ENCODE results near the gene TMEM150B. TPM values are rescaled to one million over a fixed set of nuclear protein-coding genes. Genes with fewer than 3 reads are reported as not detected.

TMEM150B gene
- polyA plus RNA-seq, 4 donors, result 33.2 to 125 (median 79.2) TPM

DNA sequence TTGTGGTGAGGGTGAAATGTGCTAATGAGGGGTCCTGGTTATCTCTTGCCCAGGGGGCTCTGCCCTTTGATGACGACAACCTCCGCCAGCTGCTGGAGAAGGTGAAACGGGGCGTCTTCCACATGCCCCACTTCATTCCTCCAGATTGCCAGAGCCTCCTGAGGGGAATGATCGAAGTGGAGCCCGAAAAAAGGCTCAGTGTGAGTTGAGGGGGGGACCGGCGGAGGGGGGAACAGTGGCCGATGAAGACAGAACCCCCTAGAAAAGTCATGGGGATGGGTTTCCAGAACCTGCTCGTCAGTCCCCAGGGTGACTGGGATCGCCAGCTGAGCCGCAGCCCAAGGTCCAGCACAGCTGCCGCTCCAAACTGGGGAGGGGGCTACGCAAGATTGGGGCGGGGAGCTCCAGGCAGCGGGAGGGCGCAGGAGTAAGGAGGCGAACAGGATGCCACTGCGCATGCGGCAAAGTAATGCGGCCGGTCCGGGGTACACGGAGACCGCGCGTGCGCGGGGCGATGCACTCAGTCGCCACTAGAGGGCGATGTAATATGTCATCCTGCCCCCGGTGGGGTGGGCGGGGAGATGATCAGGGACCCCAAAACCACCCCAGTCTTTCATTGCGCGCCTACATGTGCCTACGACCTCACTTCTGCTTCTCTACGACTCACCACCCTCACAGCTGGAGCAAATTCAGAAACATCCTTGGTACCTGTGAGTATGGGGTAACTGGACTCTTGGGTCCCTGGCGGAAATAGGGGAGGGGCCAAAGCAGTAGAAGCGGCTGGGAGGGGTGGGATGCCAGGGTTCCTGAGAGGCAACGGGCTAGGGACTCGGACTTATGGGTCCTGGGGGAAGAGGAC is 23.5 kb downstream of the TMEM150B start:
- peak overlapping the region in 1 of 3 donors; percentile 37 for H3K4me3 ChIP-seq (ENCODE audit: low read depth in 1 of 3, low read length in 3 of 3)
- DNase-seq (peak; percentile 81 to 91), FAIRE-seq (no peak)
- H3K36me3 ChIP-seq (ENCODE audit: control insufficient read depth in 3 of 3, insufficient read depth in 2 of 3, low read depth in 1 of 3, low read length in 3 of 3), result peaks cover 0 to 10% (median 0%) of the 10 kb centered on the region in 3 donors
- no peaks in the 10 kb centered on the region for H3K27me3 ChIP-seq (ENCODE audit: control insufficient read depth in 3 of 3, insufficient read depth in 3 of 3, low read length in 3 of 3)
- H3K4me1 ChIP-seq (ENCODE audit: control insufficient read depth in 3 of 3, insufficient read depth in 2 of 3, low read depth in 1 of 3, low read length in 2 of 3), result peaks cover 0 to 8% (median 2%) of the 10 kb centered on the region in 3 donors
- 11 to 12% (median 11%) methylated on average over 35 to 42 of the region's 42 CpGs for WGBS, 3 donors
- no peak overlapping the region for H3K27ac ChIP-seq (ENCODE audit: low read depth in 1 of 3, low read length in 2 of 3)
- H3K9me3 ChIP-seq (ENCODE audit: control insufficient read depth in 2 of 2, insufficient read depth in 1 of 2, low read depth in 1 of 2, low read length in 1 of 2), result no peaks in the 10 kb centered on the region

DNA sequence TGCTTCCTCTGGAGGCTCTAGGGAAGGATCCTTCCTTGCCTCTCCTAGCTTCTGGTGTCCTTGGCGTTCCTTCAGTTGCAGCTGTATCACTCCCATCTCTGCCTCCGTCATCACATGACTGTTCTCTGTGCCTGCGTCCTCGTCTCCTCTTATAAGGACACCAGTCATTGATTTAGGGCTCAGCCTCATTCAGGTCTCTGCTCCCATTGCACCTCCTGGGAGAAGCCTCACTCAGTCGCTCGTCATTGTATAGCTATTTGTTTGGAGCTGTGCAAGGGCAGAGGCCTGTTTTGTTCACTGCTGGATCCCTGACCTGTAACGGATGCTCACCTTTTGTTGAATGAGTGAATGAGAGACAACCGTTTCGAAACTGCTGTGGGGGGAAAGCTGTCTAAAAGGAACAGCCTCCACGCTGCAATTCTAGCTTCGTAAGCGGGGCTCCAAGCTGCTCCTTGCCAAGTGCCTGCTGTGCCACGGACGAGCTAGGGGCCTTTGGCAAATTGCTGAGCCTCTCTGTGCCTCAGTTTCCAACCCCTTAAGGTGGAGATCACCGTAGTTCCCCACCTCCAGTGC is 24.2 kb downstream of the TMEM150B start:
- WGBS, 3 donors, result 70 to 75% (median 70%) methylated on average over 15 of the region's 15 CpGs
- FAIRE-seq (no peak), DNase-seq (no peak)

DNA sequence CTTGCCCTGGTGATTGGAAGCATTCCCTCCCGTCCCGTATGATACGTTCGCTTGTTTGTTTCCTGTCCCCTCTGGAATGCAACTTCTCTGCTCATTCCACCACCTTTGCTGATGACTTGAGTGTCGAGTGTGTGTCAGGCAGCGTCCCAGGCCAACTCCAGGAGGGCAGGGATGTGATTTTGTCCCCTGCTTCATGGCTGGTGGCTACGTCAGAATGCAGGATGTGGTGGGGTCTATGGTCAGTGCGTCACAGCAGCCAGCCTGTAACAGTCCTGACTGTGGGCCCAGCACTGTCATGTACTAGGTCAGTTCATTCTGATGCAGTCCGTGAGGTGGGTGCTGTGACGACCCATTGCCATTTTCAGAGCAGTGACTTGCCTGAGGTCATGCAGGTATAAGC is 25.1 kb downstream of the TMEM150B start:
- Histone ChIP-seq H3K27me3 (ENCODE audit: control insufficient read depth in 3 of 3, insufficient read depth in 3 of 3, low read length in 3 of 3) (no peaks in the 10 kb centered on the region), H3K36me3 (ENCODE audit: control insufficient read depth in 3 of 3, insufficient read depth in 2 of 3, low read depth in 1 of 3, low read length in 3 of 3) (peaks cover 0 to 5% (median 0%) of the 10 kb centered on the region in 3 donors), H3K4me1 (ENCODE audit: control insufficient read depth in 3 of 3, insufficient read depth in 2 of 3, low read depth in 1 of 3, low read length in 2 of 3) (peaks cover 0 to 8% (median 2%) of the 10 kb centered on the region in 3 donors), H3K9me3 (ENCODE audit: control insufficient read depth in 2 of 2, insufficient read depth in 1 of 2, low read depth in 1 of 2, low read length in 1 of 2) (no peaks in the 10 kb centered on the region), H3K4me3 (ENCODE audit: low read depth in 1 of 3, low read length in 3 of 3) (no peak overlapping the region), H3K27ac (ENCODE audit: low read depth in 1 of 3, low read length in 2 of 3) (no peak overlapping the region)
- 82 to 89% (median 84%) methylated on average over 10 of the region's 10 CpGs for WGBS, 3 donors
- no peak for DNase-seq
- no peak for FAIRE-seq

More for the DNA sequence above, 24.2 kb downstream of the TMEM150B start:
- H3K4me1 ChIP-seq (ENCODE audit: control insufficient read depth in 3 of 3, insufficient read depth in 2 of 3, low read depth in 1 of 3, low read length in 2 of 3), result peaks cover 0 to 8% (median 2%) of the 10 kb centered on the region in 3 donors
- H3K27ac ChIP-seq (ENCODE audit: low read depth in 1 of 3, low read length in 2 of 3), result no peak overlapping the region
- H3K36me3 ChIP-seq (ENCODE audit: control insufficient read depth in 3 of 3, insufficient read depth in 2 of 3, low read depth in 1 of 3, low read length in 3 of 3), result peaks cover 0 to 6% (median 0%) of the 10 kb centered on the region in 3 donors
- H3K27me3 ChIP-seq (ENCODE audit: control insufficient read depth in 3 of 3, insufficient read depth in 3 of 3, low read length in 3 of 3), result no peaks in the 10 kb centered on the region
- no peaks in the 10 kb centered on the region for H3K9me3 ChIP-seq (ENCODE audit: control insufficient read depth in 2 of 2, insufficient read depth in 1 of 2, low read depth in 1 of 2, low read length in 1 of 2)
- no peak overlapping the region for H3K4me3 ChIP-seq (ENCODE audit: low read depth in 1 of 3, low read length in 3 of 3)

DNA sequence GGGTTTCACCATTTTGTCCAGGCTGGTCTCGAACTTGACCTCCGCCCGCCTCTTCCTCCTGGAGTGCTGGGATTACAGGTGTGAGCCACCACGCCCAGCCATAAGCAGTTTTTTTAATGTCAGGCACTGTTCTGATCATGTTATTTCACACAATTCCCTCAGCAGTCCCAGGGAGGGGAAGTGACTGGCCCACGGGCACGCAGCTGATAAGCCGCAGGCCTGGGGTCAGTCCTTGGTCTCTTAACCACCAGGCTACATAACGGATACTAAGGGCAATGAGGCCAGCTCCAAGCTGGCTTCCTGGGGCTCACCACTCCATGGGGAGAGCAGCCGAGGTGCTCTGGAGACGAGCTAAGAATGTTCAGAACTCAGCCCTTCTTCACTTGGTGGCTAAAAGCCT is 27.9 kb downstream of the TMEM150B start:
- H3K27ac ChIP-seq (ENCODE audit: low read depth in 1 of 3, low read length in 2 of 3), result no peak overlapping the region
- 53 to 81% (median 65%) methylated on average over 10 of the region's 10 CpGs for whole genome bisulfite sequencing, 3 donors
- DNase-seq, result no peak

DNA sequence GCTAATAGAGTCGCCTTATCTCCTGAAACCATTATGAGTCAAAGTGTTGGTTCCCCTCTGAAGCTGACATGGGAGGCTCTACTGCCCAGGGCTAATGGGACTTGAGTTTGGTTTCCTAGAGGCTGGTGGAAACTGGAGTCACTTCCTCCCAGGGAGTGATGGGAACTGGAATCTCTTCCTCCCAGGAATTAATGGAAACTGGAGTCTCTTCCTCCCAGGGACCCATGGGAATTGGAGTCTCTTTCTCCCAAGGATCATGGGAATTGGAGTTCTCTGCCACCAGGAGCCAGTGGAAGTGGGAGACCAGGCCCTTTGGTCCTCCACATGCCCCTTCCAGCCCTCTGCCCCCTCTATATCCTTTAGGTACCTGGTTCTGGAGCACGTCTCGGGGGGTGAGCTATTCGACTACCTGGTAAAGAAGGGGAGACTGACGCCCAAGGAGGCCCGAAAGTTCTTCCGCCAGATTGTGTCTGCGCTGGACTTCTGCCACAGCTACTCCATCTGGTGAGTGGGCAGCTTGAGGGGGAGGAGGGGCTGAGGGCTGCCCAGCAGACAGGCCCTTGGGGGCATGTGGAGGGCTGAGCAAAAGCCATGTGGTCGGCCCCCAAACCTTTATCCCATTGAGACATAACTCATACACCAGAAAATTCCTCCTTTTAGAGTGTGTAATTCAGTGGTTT is 35.9 kb downstream of the TMEM150B start:
- Histone ChIP-seq H3K9me3 (ENCODE audit: control insufficient read depth in 2 of 2, insufficient read depth in 1 of 2, low read depth in 1 of 2, low read length in 1 of 2) (no peaks in the 10 kb centered on the region), H3K27ac (ENCODE audit: low read depth in 1 of 3, low read length in 2 of 3) (no peak overlapping the region), H3K4me3 (ENCODE audit: low read depth in 1 of 3, low read length in 3 of 3) (no peak overlapping the region), H3K4me1 (ENCODE audit: control insufficient read depth in 3 of 3, insufficient read depth in 2 of 3, low read depth in 1 of 3, low read length in 2 of 3) (peaks cover 0 to 6% (median 0%) of the 10 kb centered on the region in 3 donors), H3K36me3 (ENCODE audit: control insufficient read depth in 3 of 3, insufficient read depth in 2 of 3, low read depth in 1 of 3, low read length in 3 of 3) (peaks cover 0 to 11% (median 0%) of the 10 kb centered on the region in 3 donors), H3K27me3 (ENCODE audit: control insufficient read depth in 3 of 3, insufficient read depth in 3 of 3, low read length in 3 of 3) (peaks cover 0 to 3% (median 0%) of the 10 kb centered on the region in 3 donors)
- 92 to 96% (median 95%) methylated on average over 9 of the region's 9 CpGs for whole genome bisulfite sequencing, 3 donors
- FAIRE-seq, result no peak
- DNase-seq, result no peak

More for the DNA sequence above, 27.9 kb downstream of the TMEM150B start:
- Histone ChIP-seq H3K4me3 (ENCODE audit: low read depth in 1 of 3, low read length in 3 of 3) (no peak overlapping the region), H3K27me3 (ENCODE audit: control insufficient read depth in 3 of 3, insufficient read depth in 3 of 3, low read length in 3 of 3) (no peaks in the 10 kb centered on the region), H3K36me3 (ENCODE audit: control insufficient read depth in 3 of 3, insufficient read depth in 2 of 3, low read depth in 1 of 3, low read length in 3 of 3) (peaks cover 0 to 2% (median 0%) of the 10 kb centered on the region in 3 donors), H3K4me1 (ENCODE audit: control insufficient read depth in 3 of 3, insufficient read depth in 2 of 3, low read depth in 1 of 3, low read length in 2 of 3) (peaks cover 0 to 8% (median 2%) of the 10 kb centered on the region in 3 donors), H3K9me3 (ENCODE audit: control insufficient read depth in 2 of 2, insufficient read depth in 1 of 2, low read depth in 1 of 2, low read length in 1 of 2) (no peaks in the 10 kb centered on the region)
- no peak for FAIRE-seq

DNA sequence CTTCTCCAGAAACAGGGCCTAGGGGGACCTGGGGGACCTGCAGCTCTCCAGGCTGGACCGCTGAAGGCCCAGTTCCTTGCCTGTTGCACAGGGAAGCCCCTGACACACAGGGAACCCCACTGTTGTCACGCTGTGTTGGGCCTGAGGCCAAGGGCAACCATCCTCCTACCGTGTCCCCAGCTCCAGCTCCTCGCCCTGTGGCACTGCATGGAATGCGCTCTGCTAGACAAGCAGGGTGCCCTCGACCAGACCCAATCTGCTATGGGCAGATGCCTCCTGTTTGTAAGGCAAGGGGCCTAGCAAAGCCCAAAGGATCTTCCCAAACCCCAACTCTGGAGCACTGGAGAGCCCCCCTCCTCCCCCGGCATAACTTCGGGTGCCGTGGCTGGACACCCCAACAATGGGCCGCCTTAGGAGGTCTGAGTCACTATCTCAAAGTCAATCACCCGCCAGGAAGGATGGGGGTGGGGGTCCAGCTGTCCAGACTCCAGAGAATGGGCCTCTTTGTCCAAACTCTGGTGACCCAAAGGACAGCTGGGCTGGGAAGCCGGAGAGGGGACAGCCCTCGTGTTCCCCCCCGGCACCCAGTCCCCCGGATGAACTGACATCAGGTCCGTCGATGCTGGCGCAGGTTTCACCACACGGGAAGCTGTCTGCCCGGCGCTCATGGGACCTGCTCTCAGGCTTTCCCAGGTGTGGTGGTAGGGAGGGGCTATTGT is 37.6 kb downstream of the TMEM150B start:
- H3K27ac ChIP-seq (ENCODE audit: low read depth in 1 of 3, low read length in 2 of 3), result no peak overlapping the region

DNA sequence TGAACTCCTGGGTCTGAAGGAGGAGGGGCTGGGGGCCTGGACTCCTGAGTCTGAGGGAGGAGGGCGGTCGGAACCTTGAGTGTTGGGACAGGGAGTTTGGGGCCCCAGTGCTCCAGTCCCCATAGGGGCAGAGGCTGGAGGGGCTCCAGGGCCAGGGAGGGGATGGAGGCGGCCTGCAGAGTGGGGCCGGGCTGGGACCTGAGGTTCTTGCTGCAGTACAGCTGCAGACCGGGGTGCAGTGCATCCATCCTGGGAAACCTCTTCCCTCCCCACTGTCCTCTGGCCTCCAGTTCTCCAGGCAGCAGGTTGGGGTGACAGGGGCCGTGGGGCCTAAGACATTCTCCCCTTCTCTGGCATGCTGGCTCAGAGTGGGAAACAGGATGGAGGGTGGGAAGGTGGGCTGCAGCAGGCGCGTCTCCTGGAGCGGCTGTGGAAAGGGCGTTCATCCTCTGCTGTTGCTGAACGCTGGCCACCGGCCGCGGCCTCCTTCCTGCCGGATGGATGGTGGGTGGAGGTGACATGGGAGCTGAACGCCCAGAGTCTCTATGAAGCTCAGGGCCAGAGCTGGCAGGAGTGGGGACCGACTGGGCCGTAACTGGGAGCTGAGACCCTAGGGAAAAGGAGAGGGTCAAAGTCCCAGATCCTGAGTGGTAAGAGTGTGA is 39.8 kb downstream of the TMEM150B start:
- peaks cover 0 to 3% (median 0%) of the 10 kb centered on the region in 3 donors for H3K27me3 ChIP-seq (ENCODE audit: control insufficient read depth in 3 of 3, insufficient read depth in 3 of 3, low read length in 3 of 3)
- H3K4me1 ChIP-seq (ENCODE audit: control insufficient read depth in 3 of 3, insufficient read depth in 2 of 3, low read depth in 1 of 3, low read length in 2 of 3), result peaks cover 0 to 16% (median 0%) of the 10 kb centered on the region in 3 donors
- no peak overlapping the region for H3K4me3 ChIP-seq (ENCODE audit: low read depth in 1 of 3, low read length in 3 of 3)
- WGBS, 3 donors, result 44 to 50% (median 45%) methylated on average over 16 to 18 of the region's 18 CpGs
- DNase-seq, result peak in 1 of 2 donors; percentile 21
- no peak for FAIRE-seq
- H3K27ac ChIP-seq (ENCODE audit: low read depth in 1 of 3, low read length in 2 of 3), result peak overlapping the region in 1 of 3 donors; percentile 35
- no peaks in the 10 kb centered on the region for H3K9me3 ChIP-seq (ENCODE audit: control insufficient read depth in 2 of 2, insufficient read depth in 1 of 2, low read depth in 1 of 2, low read length in 1 of 2)
- H3K36me3 ChIP-seq (ENCODE audit: control insufficient read depth in 3 of 3, insufficient read depth in 2 of 3, low read depth in 1 of 3, low read length in 3 of 3), result peaks cover 0 to 9% (median 0%) of the 10 kb centered on the region in 3 donors

More for the DNA sequence above, 37.6 kb downstream of the TMEM150B start:
- Histone ChIP-seq H3K4me3 (ENCODE audit: low read depth in 1 of 3, low read length in 3 of 3) (no peak overlapping the region), H3K27me3 (ENCODE audit: control insufficient read depth in 3 of 3, insufficient read depth in 3 of 3, low read length in 3 of 3) (peaks cover 0 to 3% (median 0%) of the 10 kb centered on the region in 3 donors), H3K36me3 (ENCODE audit: control insufficient read depth in 3 of 3, insufficient read depth in 2 of 3, low read depth in 1 of 3, low read length in 3 of 3) (peaks cover 0 to 9% (median 0%) of the 10 kb centered on the region in 3 donors), H3K9me3 (ENCODE audit: control insufficient read depth in 2 of 2, insufficient read depth in 1 of 2, low read depth in 1 of 2, low read length in 1 of 2) (no peaks in the 10 kb centered on the region), H3K4me1 (ENCODE audit: control insufficient read depth in 3 of 3, insufficient read depth in 2 of 3, low read depth in 1 of 3, low read length in 2 of 3) (peaks cover 0 to 6% (median 0%) of the 10 kb centered on the region in 3 donors)
- WGBS, 3 donors, result 84 to 89% (median 86%) methylated on average over 21 of the region's 21 CpGs
- FAIRE-seq, result no peak
- DNase-seq, result no peak
